ENCODE data around the gene BAZ2B. TPM values are rescaled to one million over a fixed set of nuclear protein-coding genes. Genes with fewer than 3 reads are reported as not detected.

The BAZ2B gene
- total RNA-seq, 1 experiment from 2014 or later: 54.9 TPM

- Histone ChIP-seq H3T11ph (ENCODE audit: low read length) (no peak overlapping the region), H2BK12ac (ENCODE audit: insufficient read length, low read depth, low read length) (no peak overlapping the region), H4K5ac (ENCODE audit: insufficient read length, low read depth, low read length) (no peak overlapping the region), H3K4me2 (ENCODE audit: insufficient read depth, insufficient read length, low read length) (no peak overlapping the region), H3K79me2 (ENCODE audit: insufficient read depth, low read length) (peaks cover 2% of the 10 kb centered on the region; the same call in 1 of the 2 replicates), H3K23ac (ENCODE audit: insufficient read length, low read depth, low read length) (no peak overlapping the region), H2AFZ (ENCODE audit: low read length) (no peak overlapping the region), H2BK15ac (ENCODE audit: low read depth, low read length) (no peak overlapping the region), H2BK20ac (ENCODE audit: low read depth, low read length, poor library complexity, severe bottlenecking) (no peak overlapping the region), H3K27ac (ENCODE audit: insufficient read length, low read depth, low read length) (no peak overlapping the region), H3K18ac (ENCODE audit: insufficient read length, low read depth, low read length) (no peak overlapping the region), H3K4ac (ENCODE audit: low read depth, low read length) (no peak overlapping the region), H4K91ac (ENCODE audit: insufficient read length, low read depth, low read length) (no peak overlapping the region), H3K9me3 (ENCODE audit: control insufficient read depth, low read depth, low read length) (no peaks in the 10 kb centered on the region), H4K8ac (replicated peaks; ENCODE audit: insufficient read length, low read depth, low read length) (no peak overlapping the region), H3K4me1 (ENCODE audit: insufficient read depth, low read length) (no peaks in the 10 kb centered on the region), H2AK5ac (ENCODE audit: insufficient read length, low read length) (no peak overlapping the region), H3K56ac (ENCODE audit: insufficient read length, low read depth, low read length) (no peak overlapping the region), H3K9ac (ENCODE audit: extremely low read depth, insufficient read length, low read length) (no peak overlapping the region), H2BK5ac (ENCODE audit: insufficient read length, low read length) (no peak overlapping the region), H2BK120ac (ENCODE audit: low read depth, low read length, poor library complexity, severe bottlenecking) (no peak overlapping the region), H3K27me3 (ENCODE audit: insufficient read depth, low read length) (no peaks in the 10 kb centered on the region), H3K79me1 (ENCODE audit: insufficient read depth, low read depth, low read length, poor library complexity, severe bottlenecking) (no peaks in the 10 kb centered on the region), H4K20me1 (ENCODE audit: control insufficient read depth, insufficient read depth, insufficient read length) (no peaks in the 10 kb centered on the region), H3K23me2 (ENCODE audit: insufficient read length, low read depth, low read length, poor library complexity, severe bottlenecking) (no peaks in the 10 kb centered on the region), H3K14ac (ENCODE audit: insufficient read depth, low read length) (no peak overlapping the region)
- Mint-ChIP-seq H3K27ac (peak overlapping the region in 2 of 3 experiments; percentile 8 to 11; a peak in 1 of 7 replicates), H3K27me3 (ENCODE audit: low read depth) (no peaks in the 10 kb centered on the region), H3K4me1 (peaks cover 12 to 14% of the 10 kb centered on the region in 2 experiments), H3K36me3 (ENCODE audit: insufficient read depth in 1 of 3, low read depth in 3 of 3) (no peaks in the 10 kb centered on the region; a peak in 1 of 7 replicates), H3K9me3 (no peaks in the 10 kb centered on the region), H3K4me3 (no peak overlapping the region)
- TF ChIP-seq CTCF (conservative IDR thresholded peaks at IDR 0.05): no peak
- no CpG with 5 or more reads among the region's 4 CpGs for WGBS (ENCODE audit: extremely low coverage, insufficient read length, low lambda C conversion rate)
- DNase-seq: no peak
These were observed 57.9 kb downstream of the BAZ2B start for GRCh38 chr2:159558479-159558878.

All from H9 (cell line).